Measurements from ENCODE around the gene ECHDC1.

GRCh38 chr6:127317388-127318128, 25.9 kb downstream of the ECHDC1 start:
- TF ChIP-seq CTCF (IDR thresholded peaks at IDR 0.05 in 8 of 11, conservative IDR thresholded peaks at IDR 0.05 in 3 of 11) (no peak), POLR2A (IDR thresholded peaks at IDR 0.05) (no peak)

All from spleen (tissue), 7 donors.